H1 (cell line): ENCODE data around the gene ENTPD6. TPM values are rescaled to one million over a fixed set of nuclear protein-coding genes. Genes with fewer than 3 reads are reported as not detected.

Source experiments
- HDAC6 ChIP-seq: IDR thresholded peaks from one replicate; pipeline ENCODE4 v1.7.1; 2012; ENCODE audit warnings: low read depth, mild to moderate bottlenecking, inconsistent platforms, low read length, moderate library complexity
- KDM5A ChIP-seq: fragments of 200-600 bp; IDR thresholded peaks from 2 replicates; pipeline ENCODE4 v1.7.1; 2012; ENCODE audit warnings: mild to moderate bottlenecking, low read length, inconsistent platforms, mixed read lengths
- NANOG ChIP-seq: IDR thresholded peaks from 2 replicates; pipeline ENCODE4 v1.6.1; 2011; ENCODE audit warnings: low read length, low read depth, mild to moderate bottlenecking, inconsistent platforms; ENCODE audit not compliant: insufficient read depth, poor library complexity, severe bottlenecking
- POLR2A ChIP-seq, 2 experiments: IDR thresholded peaks; 1 replicate in 1 of 2; 2 replicates in 1 of 2; pipeline ENCODE4 v1.6.1; 2011; ENCODE audit warnings: low read depth in 2 of 2, low read length in 2 of 2, mild to moderate bottlenecking in 2 of 2; ENCODE audit errors: control extremely low read depth in 1 of 2
- RAD21 ChIP-seq, 2 experiments: IDR thresholded peaks in 1 of 2; conservative IDR thresholded peaks in 1 of 2; 2 replicates each; pipeline ENCODE4 v1.6.1; 2011; ENCODE audit warnings: low read depth in 2 of 2, low read length in 2 of 2, improper control_type of control experiment in 1 of 2, inconsistent platforms in 1 of 2, mild to moderate bottlenecking in 1 of 2, moderate library complexity in 1 of 2
- SUZ12 ChIP-seq: fragments of 200-600 bp; sonication (generic); IDR thresholded peaks from 2 replicates; pipeline ENCODE4 v1.6.1; 2012; ENCODE audit warnings: mild to moderate bottlenecking, inconsistent platforms, low read length, moderate library complexity, mixed read lengths
- polyA plus RNA-seq, 7 experiments: library from polyadenylated mRNA; depleted of rRNA in 3 of 7; stranded (reverse) in 5 of 7; unstranded in 2 of 7; fragments of >200 nt in 5 of 7; fragments of 200-250 nt in 2 of 7; gene quantifications; 1 replicate in 5 of 7; 2 replicates in 1 of 7; 4 replicates in 1 of 7; pipeline versions ENCODE4 v1.2.1 to v1.2.3, GENCODE V29; 2011 to 2013; ENCODE audit warnings: missing spikeins in 2 of 7, mixed read lengths in 2 of 7
- total RNA-seq: library from RNA; stranded (reverse); fragmentation: NEBNext Ultra II Directional; extraction: Animal tissue kit (Norgen Biotek cat#: 25700); gene quantifications from 2 replicates; pipeline ENCODE4 v1.2.1, GENCODE V29; 2021

ENTPD6 gene
- total and polyA plus RNA-seq, 2 of the 8 experiments (the other 6 are each of a cell fraction or from before 2014, with no cell fraction given) = 47.8 to 57.3 TPM

GRCh38 chr20:25236450-25237304, 41.2 kb downstream of the ENTPD6 start (continued):
- TF ChIP-seq NANOG = no peak
- TF ChIP-seq HDAC6 = no peak
- TF ChIP-seq SUZ12 = no peak
- no peak for TF ChIP-seq KDM5A
- TF ChIP-seq RAD21 (IDR thresholded peaks at IDR 0.05 in 1 of 2, conservative IDR thresholded peaks at IDR 0.05 in 1 of 2; ENCODE audit: low read depth in 2 of 2, low read length in 2 of 2) = no peak
- no peak for TF ChIP-seq POLR2A (IDR thresholded peaks at IDR 0.05; ENCODE audit: control extremely low read depth in 1 of 2, low read depth in 2 of 2, low read length in 2 of 2)
